Activated T-helper 9 cell treated with anti-CD3 and anti-CD28 coated beads, Interleukin-2, amount 50 U/mL, for 16 hours (primary cell): ENCODE data around the gene ADAM19.

Source experiments
- DNase-seq: peaks from one replicate; pipeline ENCODE4 v3.0.0-alpha.2; 2020; ENCODE audit warnings: low read depth

Gene ADAM19

DNA sequence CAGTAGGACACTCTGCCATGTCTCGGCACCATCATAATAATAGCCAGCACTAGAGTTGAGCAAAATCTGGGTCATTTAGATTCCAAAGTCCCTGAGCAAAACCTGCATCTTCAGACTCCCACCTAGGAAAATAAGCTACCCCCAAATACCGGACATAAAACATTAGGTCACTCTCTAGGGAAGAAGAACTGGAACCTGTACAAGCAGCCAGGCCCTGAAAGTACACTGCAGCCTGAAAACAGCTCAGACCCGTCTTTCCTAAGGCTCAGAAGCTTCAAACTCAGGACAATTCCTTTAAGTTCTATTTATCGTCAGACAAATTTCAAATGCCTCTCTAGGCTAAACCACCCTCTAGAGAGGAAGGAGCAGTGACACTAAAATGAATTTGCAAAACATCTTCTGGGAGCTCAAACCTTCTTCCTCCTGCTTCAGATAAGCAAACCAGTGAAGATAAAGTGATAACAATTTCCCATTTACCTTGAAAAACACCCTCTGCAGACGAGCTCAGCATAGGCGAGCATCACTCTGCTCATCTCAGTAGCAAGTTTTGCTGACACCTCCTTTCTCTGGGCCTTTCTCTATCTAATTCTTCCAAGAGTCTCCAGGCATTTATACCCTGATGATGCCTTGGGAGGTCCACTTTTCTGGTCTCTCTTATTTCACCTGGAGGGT is 34.0 kb downstream of the ADAM19 start:
- no peak for DNase-seq

DNA sequence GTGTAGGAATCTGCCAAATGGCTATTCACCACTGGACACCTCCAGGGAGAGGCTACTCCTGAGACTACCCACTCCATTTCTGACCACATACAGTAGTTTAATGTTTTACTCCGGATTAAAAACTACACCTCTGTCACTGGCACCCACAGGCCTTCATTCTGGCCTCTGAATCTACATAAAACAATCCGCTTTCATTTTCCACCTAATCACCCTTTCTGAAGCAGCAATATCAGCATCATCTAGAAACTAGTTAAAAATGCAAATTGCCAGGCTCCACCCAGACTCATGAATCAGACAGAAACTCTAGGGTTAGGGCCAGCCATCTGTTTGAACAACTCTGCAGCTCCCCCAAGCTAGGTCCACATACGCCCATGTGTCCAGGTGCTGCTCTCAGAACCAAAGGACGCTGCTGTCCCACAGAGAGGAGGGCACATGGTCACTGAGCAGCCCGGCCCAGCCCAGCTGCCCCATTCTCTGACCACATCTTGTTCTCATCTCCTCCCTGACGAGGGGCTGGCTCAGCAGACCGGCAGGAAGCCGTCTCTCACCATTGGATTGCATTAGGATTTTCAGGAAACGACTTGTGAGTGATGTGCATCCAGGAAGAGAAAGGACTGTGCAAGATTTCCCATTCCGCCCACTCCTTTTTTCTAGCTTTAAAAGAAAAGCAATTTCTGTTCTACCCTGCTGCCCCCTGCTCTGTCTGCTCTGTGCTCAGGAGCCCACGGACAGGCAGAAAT is 34.7 kb downstream of the ADAM19 start:
- peak; percentile 34 for DNase-seq

DNA sequence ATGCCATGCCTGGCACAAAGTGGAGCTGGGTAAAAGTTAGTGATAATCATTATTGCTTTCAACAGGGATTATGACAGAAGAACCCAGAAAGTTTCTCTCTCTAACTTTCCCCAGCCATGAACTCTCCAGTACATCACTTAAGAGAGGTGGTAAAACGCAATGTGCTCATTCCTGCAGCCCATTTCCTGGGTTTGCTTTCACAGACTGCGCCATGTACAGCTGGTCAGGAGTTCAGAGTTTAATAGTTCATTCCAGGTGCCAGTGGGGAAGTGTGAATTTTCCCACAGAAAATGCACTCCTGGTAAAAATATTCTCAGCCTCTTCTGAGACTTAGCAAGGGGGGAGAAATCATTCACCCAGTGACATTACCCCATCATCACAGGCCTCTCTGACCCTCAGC is 35.5 kb downstream of the ADAM19 start:
- no peak for DNase-seq

DNA sequence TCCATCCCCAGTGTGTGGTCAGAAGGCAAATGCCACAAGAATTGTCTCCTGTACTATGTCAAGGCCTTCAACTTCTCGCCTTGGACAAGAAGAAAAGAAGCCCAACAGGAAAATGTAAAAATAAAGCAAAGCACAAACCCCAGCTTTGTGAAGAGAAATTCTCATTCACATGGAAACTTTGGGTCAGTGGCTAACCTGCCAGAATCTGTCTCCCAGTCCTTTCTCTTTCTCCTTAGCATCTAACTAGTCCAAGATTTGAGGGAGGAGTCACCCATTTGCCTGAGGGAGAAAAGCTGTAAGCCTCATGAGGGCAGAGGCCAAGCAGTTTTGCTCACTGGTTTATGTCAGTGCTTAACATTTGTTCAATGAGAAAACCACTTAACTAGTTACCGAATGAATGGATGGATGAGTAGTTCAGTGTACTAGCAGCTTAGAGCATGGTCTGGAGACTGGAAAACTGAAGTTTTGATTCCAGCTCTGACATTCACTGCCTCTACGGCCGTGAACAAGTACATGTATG is 36.0 kb downstream of the ADAM19 start:
- no peak for DNase-seq

DNA sequence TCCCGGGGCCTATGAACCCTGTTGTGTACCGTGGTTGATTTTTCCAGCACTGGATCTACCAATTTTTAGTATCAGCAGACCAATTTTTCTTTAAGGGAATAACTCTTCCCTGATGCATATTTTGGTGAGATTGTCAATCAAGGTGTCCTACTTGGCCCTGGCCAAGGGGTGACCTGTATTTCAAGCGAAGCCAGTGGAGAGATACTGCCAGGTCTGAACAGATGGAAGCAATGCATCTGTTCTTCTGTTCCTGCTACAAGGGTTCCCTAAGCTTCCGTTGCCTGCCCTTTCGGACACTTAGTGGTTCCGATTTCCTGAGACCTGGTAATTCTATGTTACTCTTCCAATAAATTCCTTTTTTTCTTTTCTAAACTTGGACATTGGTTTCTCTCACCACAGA is 37.3 kb downstream of the ADAM19 start:
- no peak for DNase-seq

DNA sequence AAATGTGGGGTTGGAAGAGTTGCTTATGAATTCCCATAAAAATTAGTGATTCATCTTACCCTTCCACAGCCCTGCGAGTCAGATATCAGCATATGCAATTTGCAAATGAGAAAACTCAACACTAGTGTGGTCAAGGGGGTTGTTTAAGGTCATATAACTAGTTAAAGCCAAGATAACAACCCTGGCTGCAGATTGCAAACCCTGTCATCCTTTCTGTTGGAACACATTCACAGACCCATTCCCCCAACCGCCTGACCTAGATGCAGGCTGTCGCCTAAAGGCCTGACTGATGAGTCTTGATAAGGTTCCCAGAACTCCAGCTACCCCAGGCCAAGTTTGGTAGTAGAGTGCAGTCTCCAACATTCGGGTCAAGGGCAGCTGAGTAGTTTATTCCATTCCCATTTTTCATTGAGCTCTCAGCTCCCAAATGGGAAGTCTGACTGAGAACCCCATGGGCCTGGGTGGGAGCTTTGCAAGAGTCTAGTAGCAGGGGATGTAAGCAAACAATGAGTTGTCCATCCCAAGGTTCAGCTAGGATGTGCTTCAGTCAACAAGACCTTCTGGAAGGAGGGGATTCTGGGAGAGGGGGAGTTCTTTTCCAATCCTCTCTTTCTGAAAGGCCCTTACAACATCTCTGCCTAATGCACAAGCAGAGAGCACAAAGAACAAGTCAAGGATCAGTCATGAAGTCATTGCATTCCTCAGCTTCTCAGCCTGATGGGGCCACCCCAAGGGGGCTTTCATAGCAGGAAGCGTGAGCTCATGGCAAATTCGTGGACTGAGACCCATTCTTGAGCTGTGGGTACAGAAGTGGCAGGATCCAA is 40.3 kb downstream of the ADAM19 start:
- no peak for DNase-seq

DNA sequence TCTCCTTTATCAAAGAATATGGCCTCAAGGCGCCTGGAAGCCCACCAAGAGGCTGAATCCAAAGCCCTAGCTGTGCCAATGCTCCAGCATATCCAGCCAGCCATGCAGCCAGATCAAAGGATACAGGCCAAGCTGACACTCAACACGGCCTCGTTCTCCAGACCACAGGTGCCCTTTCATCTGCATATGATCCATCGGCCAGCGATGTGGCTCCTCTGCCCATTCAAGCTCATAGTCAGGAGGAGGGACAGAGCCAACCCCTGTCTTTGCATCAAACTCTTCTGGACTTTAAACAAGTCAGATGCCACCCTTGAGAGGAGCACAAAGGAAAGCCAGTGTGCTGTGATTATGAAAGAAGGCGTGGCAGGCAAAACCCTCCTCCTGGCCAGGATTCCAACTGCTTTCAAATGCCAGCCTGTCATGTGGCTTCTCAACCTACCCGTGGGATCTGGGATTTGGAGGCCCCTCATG is 42.5 kb downstream of the ADAM19 start:
- no peak for DNase-seq

DNA sequence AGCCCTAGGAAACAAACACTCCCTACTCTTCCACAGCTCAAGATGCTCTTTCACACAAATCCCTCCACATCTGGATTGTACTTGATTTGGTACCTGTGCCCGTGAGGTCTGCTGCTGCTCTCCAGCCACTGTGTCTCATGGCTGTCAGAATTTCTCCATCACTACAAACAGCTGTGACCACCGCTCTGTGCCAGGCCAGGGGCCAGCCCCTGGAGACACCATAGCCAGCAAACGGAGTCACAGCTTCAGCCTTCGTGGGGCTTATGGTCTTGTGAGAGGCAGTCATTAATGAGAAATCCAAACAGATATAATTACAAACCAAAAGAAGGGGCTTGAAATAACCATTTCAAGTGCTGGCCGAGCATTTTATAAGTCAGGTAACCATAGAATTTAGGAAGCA is 43.6 kb downstream of the ADAM19 start:
- no peak for DNase-seq

DNA sequence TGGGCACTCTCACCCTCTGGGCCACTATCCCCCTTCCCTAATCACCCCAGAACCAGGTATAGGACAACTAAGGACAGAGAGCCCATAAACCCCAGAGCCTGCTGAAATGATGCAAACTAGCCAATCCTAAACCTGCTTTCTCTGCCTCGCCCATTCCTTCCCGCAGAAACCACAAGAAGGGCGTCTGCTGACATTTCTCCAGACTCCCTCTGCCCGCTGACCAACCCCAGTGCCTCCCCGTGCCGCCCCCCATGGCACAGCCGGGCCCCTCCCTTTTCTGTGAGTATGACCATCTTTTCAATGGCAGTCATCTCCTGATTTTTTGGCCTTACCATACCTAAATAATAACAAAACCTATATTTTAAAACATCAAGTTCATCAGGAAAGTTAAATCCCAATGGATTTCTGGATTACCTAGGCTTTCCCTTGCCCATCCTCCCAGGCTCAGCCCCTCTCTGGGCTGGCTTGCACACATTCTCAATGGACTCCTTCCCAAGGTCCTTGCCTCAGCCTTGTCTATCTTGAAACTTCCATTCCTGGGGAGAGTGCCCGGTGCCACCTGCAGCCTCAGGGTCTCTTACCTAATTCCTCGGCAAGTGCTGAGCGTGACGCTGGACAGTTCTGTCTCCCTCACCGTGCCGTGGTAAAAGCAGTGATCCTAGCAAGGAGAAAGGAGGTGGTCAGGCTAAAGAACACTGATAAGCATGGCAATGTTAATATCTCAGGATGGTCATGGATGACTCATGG is 45.2 kb downstream of the ADAM19 start:
- no peak for DNase-seq

DNA sequence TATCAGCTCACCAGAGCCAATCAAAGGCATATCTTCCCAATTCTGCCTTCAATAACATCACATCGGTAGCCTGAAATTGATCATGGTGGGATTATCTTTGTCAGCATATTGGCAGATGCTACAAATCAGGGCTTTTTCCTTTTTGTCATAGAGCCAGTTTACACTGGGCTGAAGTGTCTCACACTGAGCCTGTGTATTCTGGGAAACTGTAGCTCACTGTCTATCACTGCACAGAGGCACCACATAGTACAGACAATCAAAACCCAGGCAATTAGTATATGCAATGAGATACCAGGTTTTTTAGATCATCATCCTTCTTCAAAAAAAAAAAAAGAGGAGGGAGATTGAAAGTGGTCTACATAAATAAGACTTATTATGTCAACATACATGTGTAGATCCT is 46.6 kb downstream of the ADAM19 start:
- no peak for DNase-seq

DNA sequence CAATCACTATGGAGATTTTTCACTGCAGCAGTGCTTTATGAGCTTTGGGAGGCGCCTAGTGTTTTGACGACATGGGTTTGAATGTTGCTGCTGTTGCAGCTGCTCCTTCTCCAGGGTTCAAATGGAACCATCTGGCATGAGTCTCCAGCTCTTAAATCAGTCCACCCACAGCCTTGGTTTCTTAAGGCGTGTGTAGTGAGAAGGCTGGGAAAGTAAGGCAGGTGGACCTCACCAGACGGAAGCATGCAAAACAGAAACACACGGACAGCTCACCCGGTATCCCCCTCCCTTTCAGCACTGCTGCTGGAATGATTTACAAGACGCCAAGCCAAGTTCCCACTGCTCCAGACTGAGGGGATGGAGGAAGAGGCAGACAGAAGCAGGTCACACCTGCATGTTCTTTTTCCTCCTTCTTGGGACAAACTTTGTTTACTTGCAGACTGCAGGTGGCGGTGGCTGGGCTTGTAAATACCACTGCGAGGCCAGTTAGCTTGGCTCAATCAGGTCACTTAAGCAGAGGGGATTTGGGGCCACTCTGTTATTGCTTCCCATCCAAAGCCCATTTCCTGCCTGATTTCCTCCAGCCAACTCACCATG is 47.4 kb downstream of the ADAM19 start:
- DNase-seq = no peak

DNA sequence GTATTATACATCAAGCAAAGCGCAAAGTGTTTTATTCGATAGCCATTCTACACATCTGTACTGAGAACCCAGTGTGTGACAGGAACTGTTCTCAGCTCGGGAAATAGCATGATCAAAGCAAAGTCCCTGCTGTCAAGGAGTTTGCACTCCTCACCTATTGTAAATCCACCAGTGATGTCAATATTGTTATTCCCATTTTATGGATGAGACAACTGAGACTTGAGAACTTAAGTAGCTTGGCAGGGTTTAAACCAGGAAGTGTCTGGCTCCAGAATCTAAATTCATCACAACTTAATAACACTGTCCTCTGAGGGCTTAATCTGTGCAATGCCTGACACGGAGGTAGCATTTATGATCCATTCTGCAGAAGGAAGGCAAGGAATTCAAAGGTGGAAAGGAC is 50.7 kb downstream of the ADAM19 start:
- DNase-seq = no peak

DNA sequence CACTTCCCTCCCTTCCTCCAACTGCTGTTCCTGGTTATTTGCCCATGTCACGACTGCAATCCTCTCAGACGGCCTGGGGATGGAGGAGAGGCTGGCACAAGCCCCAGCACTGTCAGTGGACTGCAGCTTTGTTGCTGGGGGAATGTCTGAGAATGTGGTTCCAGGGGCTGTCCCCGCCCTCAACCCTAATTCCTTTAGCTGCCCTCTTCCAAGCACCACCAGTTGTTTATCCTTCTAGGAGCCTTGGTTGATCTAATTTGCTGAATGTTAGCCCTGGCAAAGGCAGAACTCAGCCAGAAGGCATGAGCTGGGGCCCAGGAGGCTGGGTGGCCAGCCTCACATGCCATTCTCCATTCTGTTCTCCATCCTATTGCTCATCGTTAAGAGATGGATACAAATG is 51.6 kb downstream of the ADAM19 start:
- DNase-seq = no peak

DNA sequence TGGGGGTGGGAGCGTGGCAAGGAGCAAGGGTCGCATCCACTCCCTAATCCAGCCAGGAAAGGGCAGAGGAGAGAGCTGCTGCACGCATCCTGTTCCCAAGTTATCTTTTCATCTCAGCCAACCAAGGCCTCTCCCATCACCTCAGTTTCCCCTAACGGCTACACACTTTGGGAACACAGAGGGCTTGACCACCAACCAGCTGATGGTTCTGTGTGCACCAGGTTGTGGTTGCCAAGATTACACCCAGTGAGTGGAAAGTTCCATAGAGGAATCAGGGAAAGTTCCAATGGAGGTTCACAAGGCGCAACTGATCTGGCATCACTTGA is 53.9 kb downstream of the ADAM19 start:
- no peak for DNase-seq

DNA sequence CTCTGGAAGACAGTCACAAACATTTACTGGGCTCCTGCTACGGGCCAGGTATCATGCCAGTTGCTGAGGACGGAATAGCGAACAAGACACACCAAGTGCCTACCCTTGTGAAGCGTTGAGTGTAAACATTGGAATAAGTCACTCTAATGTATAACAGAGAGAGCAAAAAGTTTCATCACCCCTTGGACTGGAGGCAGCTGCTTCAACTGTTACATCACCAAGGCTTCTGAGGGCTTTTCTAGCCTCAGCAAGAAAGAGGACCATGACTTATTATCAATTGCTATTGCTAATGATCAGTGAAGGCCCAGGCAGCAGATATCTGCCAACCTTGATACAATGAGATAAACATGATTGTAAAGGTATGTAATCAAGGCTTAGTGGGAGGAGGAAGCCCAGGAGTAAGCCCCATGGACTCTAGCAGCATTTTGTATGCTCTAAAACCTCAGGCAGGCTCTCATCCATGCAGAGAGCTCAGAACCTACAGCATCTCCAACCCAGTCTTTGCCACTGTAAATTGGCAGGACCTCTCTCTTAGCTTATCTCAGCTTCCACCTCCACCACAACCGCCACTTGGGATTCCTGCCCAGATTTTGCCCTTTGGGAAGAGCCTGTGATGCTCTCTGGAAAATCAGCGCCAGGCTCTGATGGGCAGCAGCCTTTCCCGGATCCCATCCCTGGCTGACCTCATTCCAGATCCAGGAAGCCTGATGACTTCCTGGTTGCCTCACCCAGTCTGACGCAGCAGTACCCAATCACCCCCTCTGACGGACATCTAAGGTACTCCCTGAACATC is 54.5 kb downstream of the ADAM19 start:
- no peak for DNase-seq

DNA sequence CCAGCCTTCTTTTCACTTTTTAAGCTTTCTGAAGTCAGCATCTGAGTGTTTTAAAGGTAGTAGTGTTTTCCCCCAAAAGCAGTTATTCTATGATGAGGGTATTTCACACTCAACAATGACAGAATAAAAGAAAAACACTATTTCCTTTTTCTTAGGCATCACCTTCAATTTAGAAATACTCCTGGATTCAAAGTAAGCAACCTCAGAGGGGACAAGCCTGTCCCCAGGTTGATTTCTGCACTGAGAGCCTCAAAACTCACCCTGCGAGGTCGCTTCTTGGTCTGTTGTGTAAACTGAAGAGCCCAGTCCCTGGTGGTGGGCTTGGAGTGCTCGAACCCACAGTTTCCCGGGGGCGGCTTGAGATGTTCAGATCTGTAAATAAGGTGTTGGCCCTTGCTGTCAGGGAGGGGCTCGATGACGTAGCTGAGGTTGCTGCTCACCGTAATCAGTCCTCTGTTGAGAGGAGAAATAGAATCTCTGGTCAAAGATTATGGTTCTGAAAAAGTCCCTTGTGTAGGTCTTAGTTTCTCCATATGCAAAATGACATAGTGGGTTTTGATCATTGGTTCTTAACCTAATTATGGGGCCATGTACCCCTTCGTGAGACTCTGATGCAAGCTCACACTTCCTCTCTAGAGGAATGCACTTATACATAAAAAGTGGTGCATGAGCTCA is 55.9 kb downstream of the ADAM19 start:
- no peak for DNase-seq

DNA sequence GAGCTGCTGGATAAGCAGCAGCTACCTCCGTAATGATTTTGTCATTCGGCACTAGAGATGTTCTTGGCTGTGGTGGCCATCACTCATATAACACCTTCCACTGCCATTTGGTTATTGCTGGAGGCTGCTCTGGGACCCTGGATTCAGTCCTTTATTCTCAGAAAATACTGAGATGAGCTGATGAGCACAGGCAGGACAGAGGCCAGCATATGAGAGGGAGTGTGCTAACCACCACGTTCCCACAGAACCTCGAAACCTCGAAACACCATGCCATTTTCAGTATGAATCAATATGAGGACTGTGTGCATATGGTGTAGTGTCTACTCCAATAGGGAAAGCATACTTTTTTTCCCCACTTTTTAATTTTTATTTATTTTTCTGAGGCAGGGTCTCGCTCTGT is 56.6 kb downstream of the ADAM19 start:
- DNase-seq = no peak

DNA sequence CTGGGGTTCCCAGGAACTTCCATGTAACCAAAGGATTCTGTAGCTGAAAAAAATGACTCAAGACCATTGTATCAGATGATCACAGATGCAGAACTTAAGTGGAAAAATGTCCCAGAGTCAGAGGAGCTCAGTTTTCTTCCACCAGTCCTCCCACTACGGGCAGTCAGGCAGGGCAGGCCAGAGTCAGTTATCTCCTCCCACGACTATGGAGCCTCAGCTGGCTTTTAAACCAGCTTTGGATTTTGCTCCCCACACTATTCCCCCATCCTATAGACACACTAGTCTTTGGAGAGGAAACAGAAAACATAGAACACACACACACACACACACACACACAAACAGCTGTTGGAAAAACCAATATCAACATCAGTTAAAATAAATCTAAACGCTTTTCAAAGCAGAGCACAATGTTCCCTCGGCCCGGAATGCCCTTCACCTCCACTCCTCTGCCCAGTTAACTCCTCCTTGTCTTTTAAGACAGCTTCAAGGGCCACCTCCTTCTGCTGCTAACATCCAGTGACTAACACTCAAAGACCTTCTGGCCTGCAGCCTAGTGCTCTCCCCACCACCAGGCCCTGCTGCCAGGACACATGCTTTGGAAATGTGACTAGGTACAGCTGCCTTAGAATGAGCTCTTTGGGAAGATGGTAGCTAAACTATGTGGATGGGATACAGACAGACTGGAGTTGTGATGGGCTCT is 58.8 kb downstream of the ADAM19 start:
- DNase-seq = no peak

DNA sequence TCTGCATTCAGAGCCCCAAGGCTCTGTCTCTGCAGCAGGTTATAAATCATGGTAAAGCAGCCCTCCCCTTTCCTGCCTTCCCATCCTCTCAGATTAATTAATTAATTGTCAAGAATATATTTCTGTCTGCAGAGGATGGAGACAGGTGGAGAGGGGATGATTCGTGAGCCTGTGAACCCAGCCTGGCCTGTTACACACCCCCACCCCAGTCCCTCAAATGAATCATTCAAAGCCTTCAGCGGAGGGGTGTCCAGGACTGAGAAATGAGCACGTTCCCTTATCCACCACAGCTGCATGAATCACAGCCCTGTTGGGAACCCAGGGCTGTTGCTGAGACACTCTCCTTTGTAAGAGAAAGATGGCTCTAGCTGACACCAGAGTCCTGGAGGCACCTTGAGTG is 59.6 kb downstream of the ADAM19 start:
- DNase-seq = no peak

DNA sequence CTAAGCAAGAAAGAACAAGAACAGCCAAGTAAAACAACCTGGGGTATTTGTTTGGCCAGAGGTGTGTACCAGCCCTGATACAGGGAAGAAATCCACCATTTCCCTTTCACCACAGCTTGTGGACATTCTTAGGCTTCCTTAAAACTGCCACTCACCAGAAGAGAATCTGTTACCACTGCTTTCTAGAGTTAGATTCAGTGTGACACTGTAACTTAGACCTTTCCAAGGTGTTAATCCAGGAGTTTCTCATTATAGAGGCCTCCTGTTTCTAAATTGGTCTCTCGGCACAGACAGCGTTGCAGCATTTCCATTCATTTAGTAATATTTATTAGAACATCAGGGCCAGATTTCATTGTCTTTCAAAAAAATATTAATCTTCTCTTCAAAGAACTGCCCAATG is 60.6 kb downstream of the ADAM19 start:
- no peak for DNase-seq
